K562 (cell line): ENCODE data around the gene GALNT17. TPM values are rescaled to one million over a fixed set of nuclear protein-coding genes. Genes with fewer than 3 reads are reported as not detected.

Experiments used
- ATAC-seq: fragments of 200-7000 bp; cut with Tn5 transposase; 3 replicates; pipeline ENCODE4 v1.9.1; 2020; ENCODE audit warnings: moderate library complexity
- BruUV-seq: library from RNA; stranded (reverse); fragments of 400-500 nt; replicated peaks from 2 replicates; lab custom pipeline; 2021; lab: Mats Ljungman, UMichigan
- CTCF ChIA-PET: fragments of 300-600 bp; formaldehyde crosslinking; extraction: SDS; loops from one replicate; lab custom pipeline; 2021; ENCODE audit warnings: low intra/inter-chr PET ratio; lab: Yijun Ruan, JAX
- POLR2A ChIA-PET: fragments of 300-600, 350-650 bp; sonication (Branson Sonifier 250); formaldehyde crosslinking; extraction: SDS; loops from one replicate; lab custom pipeline; 2021; ENCODE audit warnings: antibody characterized with exemption, inconsistent platforms; lab: Yijun Ruan, JAX
- DNase-seq, 4 experiments: peaks; one replicate each; pipeline versions ENCODE4 v3.0.0 to v3.0.0-alpha.2; 2011 to 2018; ENCODE audit warnings: low spot score in 3 of 4, mixed read lengths in 3 of 4; ENCODE audit errors: extremely low read depth in 1 of 4
- FAIRE-seq: peaks from 2 replicates; lab custom pipeline; 2011; peaks lifted over from hg19 to GRCh38; lab: Jason Lieb, UNC
- H2AFZ ChIP-seq: 2 replicates; pipeline ENCODE4 v1.6.0; 2011; ENCODE audit warnings: low read depth, low read length, control low read depth, inconsistent platforms
- H3K27ac ChIP-seq: fragments of 200-600 bp; 3 replicates; pipeline ENCODE4 v1.8.0; 2011; ENCODE audit warnings: low read depth, mild to moderate bottlenecking, control low read depth, inconsistent platforms, low read length, moderate library complexity, mixed read lengths; ENCODE audit errors: extremely low read depth
- H3K27me3 ChIP-seq, 2 experiments: fragments of 300-600 bp in 1 of 2; 2 replicates in 1 of 2; 3 replicates in 1 of 2; pipeline versions ENCODE4 v1.6.0 to v1.8.0; 2011; ENCODE audit warnings: inconsistent platforms in 2 of 2, low read length in 2 of 2, mild to moderate bottlenecking in 1 of 2, mixed read lengths in 1 of 2, moderate library complexity in 1 of 2; ENCODE audit not compliant: control insufficient read depth in 2 of 2, insufficient read depth in 2 of 2
- H3K36me3 ChIP-seq: fragments of 300-600 bp; 3 replicates; pipeline ENCODE4 v1.8.0; 2011; ENCODE audit warnings: mild to moderate bottlenecking, low read length, inconsistent platforms; ENCODE audit not compliant: control insufficient read depth, insufficient read depth
- H3K4me1 ChIP-seq, 2 experiments: fragments of 200-600 bp in 1 of 2; replicated peaks in 1 of 2; 2 replicates in 1 of 2; 3 replicates in 1 of 2; pipeline versions ENCODE4 v1.5.1 to v1.8.0; 2011; ENCODE audit warnings: inconsistent platforms in 2 of 2, low read length in 2 of 2, mild to moderate bottlenecking in 1 of 2, mixed read lengths in 1 of 2, moderate library complexity in 1 of 2; ENCODE audit not compliant: control insufficient read depth in 2 of 2, insufficient read depth in 2 of 2
- H3K4me2 ChIP-seq: 2 replicates; pipeline ENCODE4 v1.6.1; 2011; ENCODE audit warnings: low read length, control low read depth, inconsistent platforms, mixed read lengths; ENCODE audit not compliant: insufficient read depth
- H3K4me3 ChIP-seq: fragments of 200-600 bp; sonication (generic), shearing (Covaris generic); 2 replicates; pipeline ENCODE4 v1.5.1; 2016; ENCODE audit warnings: control low read depth, inconsistent platforms
- H3K79me2 ChIP-seq: fragments of 200-600 bp; 3 replicates; pipeline ENCODE4 v1.8.0; 2011; ENCODE audit warnings: low read length, inconsistent platforms; ENCODE audit not compliant: control insufficient read depth, insufficient read depth
- H3K9ac ChIP-seq, 2 experiments: 2 replicates each; pipeline versions ENCODE4 v1.6.0 to v1.6.1; 2011; ENCODE audit warnings: low read depth in 2 of 2, low read length in 2 of 2, control low read depth in 1 of 2, inconsistent platforms in 1 of 2, mild to moderate bottlenecking in 1 of 2, mixed read lengths in 1 of 2; ENCODE audit not compliant: insufficient read depth in 1 of 2
- H3K9me1 ChIP-seq: one replicate; pipeline ENCODE4 v1.6.0; 2011; ENCODE audit warnings: inconsistent platforms, mild to moderate bottlenecking, low read length, moderate library complexity; ENCODE audit not compliant: control insufficient read depth, insufficient read depth
- H3K9me3 ChIP-seq: replicated peaks from 2 replicates; pipeline ENCODE4 v1.5.1; 2011; ENCODE audit warnings: low read depth, low read length, inconsistent platforms; ENCODE audit not compliant: control insufficient read depth, insufficient read depth
- H4K20me1 ChIP-seq: replicated peaks from 2 replicates; pipeline ENCODE4 v1.6.1; 2011; ENCODE audit warnings: low read length, inconsistent platforms, mixed read lengths; ENCODE audit not compliant: control insufficient read depth, insufficient read depth
- ATF4 ChIP-seq: fragments of 450-650 bp; formaldehyde crosslinking; IDR thresholded peaks from 2 replicates; pipeline ENCODE4 v1.4.0; 2022; ENCODE audit warnings: mild to moderate bottlenecking, moderate library complexity
- EWSR1 ChIP-seq: fragments of 450-650 bp; IDR thresholded peaks from 2 replicates; pipeline ENCODE4 v1.6.1; 2018; ENCODE audit warnings: borderline replicate concordance, mild to moderate bottlenecking, low read depth, moderate library complexity; ENCODE audit not compliant: partially characterized antibody
- HNRNPUL1 ChIP-seq: fragments of 200-400 bp; formaldehyde crosslinking; IDR thresholded peaks from 2 replicates; pipeline ENCODE4 v1.6.1; 2017; ENCODE audit warnings: low read length
- LEF1 ChIP-seq: fragments of 450-650 bp; IDR thresholded peaks from 2 replicates; pipeline ENCODE4 v1.6.1; 2016; ENCODE audit warnings: mild to moderate bottlenecking
- TAF7 ChIP-seq: fragments of 450-650 bp; IDR thresholded peaks from 2 replicates; pipeline ENCODE4 v1.6.1; 2016; ENCODE audit warnings: missing genetic modification characterization, missing compliant biosample characterization
- ZNF507 ChIP-seq: conservative IDR thresholded peaks from 2 replicates; pipeline ENCODE4 v1.6.1; 2017; ENCODE audit warnings: missing genetic modification characterization, missing compliant biosample characterization
- ZNF584 ChIP-seq: fragments of 200-800 bp; sonication (Bioruptor generic); IDR thresholded peaks from 2 replicates; pipeline ENCODE4 v1.6.1; 2016; ENCODE audit warnings: low read depth, mild to moderate bottlenecking, missing genetic modification characterization, missing compliant biosample characterization
- WGBS: fragments of 100-300 bp; shearing (Covaris generic); methylation state at CpG from one replicate; pipeline ENCODE4 v1.1.6; 2016; ENCODE audit warnings: low coverage, mixed read lengths; ENCODE audit not compliant: insufficient coverage; ENCODE audit errors: missing lambda C conversion rate; 5-methylcytosine and 5-hydroxymethylcytosine counted together
- in situ Hi-C: fragments of 300-500 bp; cut with MboI; formaldehyde crosslinking; loops from 4 replicates; pipeline ENCODE4 v1.15.0; 2018; ENCODE audit warnings: inconsistent platforms, mixed read lengths
- intact Hi-C: fragments of 100-400 bp; cut with micrococcal nuclease; formaldehyde crosslinking; loops from 2 replicates; pipeline ENCODE4 v1.14.2; 2022
- polyA plus RNA-seq, 8 experiments: library from polyadenylated mRNA; depleted of rRNA in 4 of 8; stranded (reverse) in 5 of 8; unstranded in 3 of 8; fragments of >200 nt; fragmentation: Nextera tagmentation in 2 of 8; fragmentation: Illumina TruSeq in 1 of 8; extraction: Ambion mirVana in 2 of 8; extraction: Trizol in 1 of 8; gene quantifications; 2 replicates each; pipeline versions ENCODE4 v1.2.1 to v1.2.3, GENCODE V29; 2011 to 2014; ENCODE audit warnings: inconsistent platforms in 1 of 8, missing spikeins in 1 of 8
- total RNA-seq, 7 experiments: library from RNA; depleted of rRNA in 6 of 7; stranded (reverse); fragments of >200 nt in 6 of 7; fragmentation: Illumina TruSeq in 2 of 7; extraction: Trizol in 2 of 7; gene quantifications; 2 replicates each; pipeline versions ENCODE4 v1.2.1 to v1.2.3, GENCODE V29; 2011 to 2021; ENCODE audit warnings: low replicate concordance in 1 of 7
- TF ChIP-seq, protein P1 (sequence below): sonication (generic); formaldehyde crosslinking; IDR thresholded peaks from 2 replicates; pipeline ENCODE4 v1.8.1; 2022; ENCODE audit warnings: missing genetic modification reagents
- TF ChIP-seq, protein P2 (sequence below): fragments of 250-450 bp; sonication (Bioruptor Pico); IDR thresholded peaks from 2 replicates; pipeline ENCODE4 v1.4.0; 2020; ENCODE audit warnings: borderline replicate concordance
- TF ChIP-seq, protein P3 (sequence below): fragments of 450-650 bp; IDR thresholded peaks from one replicate; pipeline ENCODE4 v1.6.1; 2018; ENCODE audit warnings: mild to moderate bottlenecking, moderate library complexity; ENCODE audit not compliant: partially characterized antibody

The GALNT17 gene
- total and polyA plus RNA-seq, 9 of the 15 experiments (the other 6 are each of a cell fraction or from before 2014, with no cell fraction given) = not detected

DNA sequence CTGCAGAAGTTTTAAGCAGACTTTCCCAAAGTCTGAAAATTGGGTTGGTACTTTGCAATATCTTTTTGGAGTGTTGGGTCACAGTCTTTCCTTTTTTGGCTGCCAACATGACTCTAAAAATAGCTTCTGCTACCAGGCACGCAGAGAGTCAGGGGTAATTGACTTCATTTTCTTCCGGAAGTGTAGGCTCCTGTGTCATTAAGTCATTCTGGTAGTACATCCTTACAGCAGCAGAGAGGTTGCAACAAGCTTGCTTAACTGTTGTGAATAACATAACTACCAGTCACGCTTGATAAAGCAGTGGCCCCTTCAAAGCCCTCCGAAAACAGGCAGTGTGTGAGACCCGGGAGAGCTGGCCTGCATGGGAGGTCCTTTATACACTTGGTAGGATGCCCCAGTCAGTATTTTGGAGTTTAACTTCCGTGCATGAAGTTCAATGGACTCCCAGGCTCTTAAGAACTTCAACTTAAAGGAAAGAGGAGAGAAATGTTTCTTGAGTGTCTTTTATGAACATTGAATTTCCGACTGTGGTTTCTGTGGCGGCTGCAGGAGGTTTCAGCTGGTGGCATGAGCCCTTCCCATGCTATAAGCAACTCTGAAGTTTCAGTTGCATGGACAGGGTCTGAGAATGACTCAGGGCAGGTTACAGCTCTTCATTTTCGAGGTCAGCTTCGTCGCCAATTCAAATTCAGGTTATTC, 310.7 kb downstream of the GALNT17 start:
- Histone ChIP-seq H3K9me1 (no peaks in the 10 kb centered on the region), H2AFZ (no peak overlapping the region), H3K9ac (no peak overlapping the region), H4K20me1 (no peaks in the 10 kb centered on the region), H3K79me2 (no peaks in the 10 kb centered on the region), H3K36me3 (no peaks in the 10 kb centered on the region), H3K9me3 (no peaks in the 10 kb centered on the region), H3K4me2 (no peak overlapping the region)
- no peak for DNase-seq
- FAIRE-seq = no peak
- BruUV-seq = no TSS peak
- intact Hi-C loops = no loop called here
- in situ Hi-C loops = no loop called here
- POLR2A ChIA-PET = no interaction called here
- 1% methylated on average over 11 of the region's 11 CpGs for WGBS
- TF ChIP-seq, protein P1, sequence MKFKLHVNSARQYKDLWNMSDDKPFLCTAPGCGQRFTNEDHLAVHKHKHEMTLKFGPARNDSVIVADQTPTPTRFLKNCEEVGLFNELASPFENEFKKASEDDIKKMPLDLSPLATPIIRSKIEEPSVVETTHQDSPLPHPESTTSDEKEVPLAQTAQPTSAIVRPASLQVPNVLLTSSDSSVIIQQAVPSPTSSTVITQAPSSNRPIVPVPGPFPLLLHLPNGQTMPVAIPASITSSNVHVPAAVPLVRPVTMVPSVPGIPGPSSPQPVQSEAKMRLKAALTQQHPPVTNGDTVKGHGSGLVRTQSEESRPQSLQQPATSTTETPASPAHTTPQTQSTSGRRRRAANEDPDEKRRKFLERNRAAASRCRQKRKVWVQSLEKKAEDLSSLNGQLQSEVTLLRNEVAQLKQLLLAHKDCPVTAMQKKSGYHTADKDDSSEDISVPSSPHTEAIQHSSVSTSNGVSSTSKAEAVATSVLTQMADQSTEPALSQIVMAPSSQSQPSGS = no peak
- TF ChIP-seq, all 486 proteins: peak for 0
- H3K4me3 ChIP-seq = no peak overlapping the region
- CTCF ChIA-PET = no interaction called here
- H3K27ac ChIP-seq = no peak overlapping the region
- H3K4me1 ChIP-seq = no peaks in the 10 kb centered on the region
- no peak for ATAC-seq
- peaks cover 2 to 14% of the 10 kb centered on the region in 2 experiments; a peak in 3 of 5 replicates for H3K27me3 ChIP-seq

DNA sequence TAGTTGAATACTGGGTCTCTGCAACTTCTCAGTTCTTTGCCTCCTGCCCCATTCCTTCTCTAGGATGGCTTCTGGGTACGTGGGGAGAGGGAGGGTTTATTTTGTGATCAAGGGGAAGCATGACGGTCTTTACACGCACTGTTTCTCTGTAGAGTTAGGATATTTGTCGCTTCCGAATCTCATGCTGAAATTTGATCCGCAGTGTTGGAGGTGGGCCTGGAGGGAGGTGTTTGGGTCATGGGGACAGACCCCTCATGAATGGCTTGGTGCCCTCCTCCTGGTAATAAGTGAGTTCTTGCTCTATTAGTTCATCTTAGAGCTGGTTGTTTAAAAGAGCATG, 311.2 kb downstream of the GALNT17 start:
- H3K4me1 ChIP-seq = no peaks in the 10 kb centered on the region
- H2AFZ ChIP-seq = no peak overlapping the region
- POLR2A ChIA-PET = no interaction called here
- BruUV-seq = no TSS peak
- intact Hi-C loops = no loop called here
- no peaks in the 10 kb centered on the region for H4K20me1 ChIP-seq
- no peaks in the 10 kb centered on the region for H3K9me1 ChIP-seq
- no peak overlapping the region for H3K27ac ChIP-seq
- no peaks in the 10 kb centered on the region for H3K9me3 ChIP-seq
- FAIRE-seq = no peak
- H3K79me2 ChIP-seq = no peaks in the 10 kb centered on the region
- no peak overlapping the region for H3K9ac ChIP-seq
- in situ Hi-C loops = no loop called here
- peaks cover 2 to 14% of the 10 kb centered on the region in 2 experiments; a peak in 3 of 5 replicates for H3K27me3 ChIP-seq
- no peaks in the 10 kb centered on the region for H3K36me3 ChIP-seq
- no peak overlapping the region for H3K4me2 ChIP-seq
- CTCF ChIA-PET = no interaction called here
- no peak for DNase-seq
- H3K4me3 ChIP-seq = no peak overlapping the region
- ATAC-seq = no peak
- WGBS = 2% methylated on average over 6 of the region's 6 CpGs
- TF ChIP-seq HNRNPUL1 (no peak), EWSR1 (no peak), ATF4 (CRISPR knock-in tag) (no peak), ZNF584 (CRISPR knock-in tag) (no peak), LEF1 (no peak), ZNF507 (tag) (no peak), TAF7 (tag) (no peak)
- TF ChIP-seq, protein P2, sequence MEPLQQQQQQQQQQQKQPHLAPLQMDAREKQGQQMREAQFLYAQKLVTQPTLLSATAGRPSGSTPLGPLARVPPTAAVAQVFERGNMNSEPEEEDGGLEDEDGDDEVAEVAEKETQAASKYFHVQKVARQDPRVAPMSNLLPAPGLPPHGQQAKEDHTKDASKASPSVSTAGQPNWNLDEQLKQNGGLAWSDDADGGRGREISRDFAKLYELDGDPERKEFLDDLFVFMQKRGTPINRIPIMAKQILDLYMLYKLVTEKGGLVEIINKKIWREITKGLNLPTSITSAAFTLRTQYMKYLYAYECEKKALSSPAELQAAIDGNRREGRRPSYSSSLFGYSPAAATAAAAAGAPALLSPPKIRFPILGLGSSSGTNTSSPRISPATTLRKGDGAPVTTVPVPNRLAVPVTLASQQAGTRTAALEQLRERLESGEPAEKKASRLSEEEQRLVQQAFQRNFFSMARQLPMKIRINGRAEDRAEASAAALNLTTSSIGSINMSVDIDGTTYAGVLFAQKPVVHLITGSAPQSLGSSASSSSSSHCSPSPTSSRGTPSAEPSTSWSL = no peak
- TF ChIP-seq, protein P3, sequence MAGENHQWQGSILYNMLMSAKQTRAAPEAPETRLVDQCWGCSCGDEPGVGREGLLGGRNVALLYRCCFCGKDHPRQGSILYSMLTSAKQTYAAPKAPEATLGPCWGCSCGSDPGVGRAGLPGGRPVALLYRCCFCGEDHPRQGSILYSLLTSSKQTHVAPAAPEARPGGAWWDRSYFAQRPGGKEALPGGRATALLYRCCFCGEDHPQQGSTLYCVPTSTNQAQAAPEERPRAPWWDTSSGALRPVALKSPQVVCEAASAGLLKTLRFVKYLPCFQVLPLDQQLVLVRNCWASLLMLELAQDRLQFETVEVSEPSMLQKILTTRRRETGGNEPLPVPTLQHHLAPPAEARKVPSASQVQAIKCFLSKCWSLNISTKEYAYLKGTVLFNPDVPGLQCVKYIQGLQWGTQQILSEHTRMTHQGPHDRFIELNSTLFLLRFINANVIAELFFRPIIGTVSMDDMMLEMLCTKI = no peak
